Adrenal gland (tissue), 5 donors: ENCODE results near the gene PTPN14.

Experiments
- POLR2A ChIP-seq, 2 donors: fragments of 450-650 bp; IDR thresholded peaks; one replicate each; pipeline ENCODE4 v1.6.1; 2017; ENCODE audit warnings: antibody characterized with exemption in 2 of 2, mild to moderate bottlenecking in 2 of 2, moderate library complexity in 1 of 2
- TF ChIP-seq, protein P1 (sequence below), 6 experiments: fragments of 450-650 bp in 4 of 6; fragments of 200-600 bp in 2 of 6; sonication (generic) in 1 of 6; IDR thresholded peaks; 1 replicate in 5 of 6; 2 replicates in 1 of 6; pipeline versions ENCODE4 v1.5.1 to v1.8.0; 2016 to 2021; ENCODE audit warnings: antibody characterized with exemption in 6 of 6, mild to moderate bottlenecking in 2 of 6, moderate library complexity in 1 of 6
- donor health status: DM: no; HTN: no; CAD: no.

DNA sequence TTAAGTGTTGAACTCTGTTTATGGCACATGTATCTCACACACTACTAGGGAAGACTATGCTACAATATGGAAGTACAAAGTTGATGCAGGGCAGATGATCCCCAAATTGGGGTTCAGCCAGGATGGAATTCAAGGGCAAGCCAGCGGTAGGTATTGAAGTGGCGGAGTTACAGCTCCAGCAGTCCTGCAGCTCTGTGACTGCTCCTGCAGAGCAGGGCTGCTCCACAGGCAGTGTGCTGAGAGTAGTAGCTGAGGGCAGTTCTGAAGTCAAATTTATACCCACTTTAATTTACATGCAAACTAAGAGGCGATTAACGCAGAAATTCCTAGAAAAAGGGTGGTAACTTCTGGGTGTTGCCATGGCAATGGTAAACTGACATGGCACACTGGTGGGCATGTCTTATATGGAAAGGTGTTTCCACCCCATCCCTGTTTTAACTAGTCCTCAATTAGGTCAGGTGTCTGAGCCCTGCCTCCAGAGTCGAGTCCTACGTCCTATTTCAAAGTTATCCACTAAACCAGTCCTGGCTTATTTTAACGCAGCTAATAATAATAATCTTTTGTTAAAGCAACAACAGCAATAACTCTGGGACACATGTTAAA lies 31.0 kb upstream of the PTPN14 start:
- TF ChIP-seq POLR2A (IDR thresholded peaks at IDR 0.05): no peak
- TF ChIP-seq, protein P1, sequence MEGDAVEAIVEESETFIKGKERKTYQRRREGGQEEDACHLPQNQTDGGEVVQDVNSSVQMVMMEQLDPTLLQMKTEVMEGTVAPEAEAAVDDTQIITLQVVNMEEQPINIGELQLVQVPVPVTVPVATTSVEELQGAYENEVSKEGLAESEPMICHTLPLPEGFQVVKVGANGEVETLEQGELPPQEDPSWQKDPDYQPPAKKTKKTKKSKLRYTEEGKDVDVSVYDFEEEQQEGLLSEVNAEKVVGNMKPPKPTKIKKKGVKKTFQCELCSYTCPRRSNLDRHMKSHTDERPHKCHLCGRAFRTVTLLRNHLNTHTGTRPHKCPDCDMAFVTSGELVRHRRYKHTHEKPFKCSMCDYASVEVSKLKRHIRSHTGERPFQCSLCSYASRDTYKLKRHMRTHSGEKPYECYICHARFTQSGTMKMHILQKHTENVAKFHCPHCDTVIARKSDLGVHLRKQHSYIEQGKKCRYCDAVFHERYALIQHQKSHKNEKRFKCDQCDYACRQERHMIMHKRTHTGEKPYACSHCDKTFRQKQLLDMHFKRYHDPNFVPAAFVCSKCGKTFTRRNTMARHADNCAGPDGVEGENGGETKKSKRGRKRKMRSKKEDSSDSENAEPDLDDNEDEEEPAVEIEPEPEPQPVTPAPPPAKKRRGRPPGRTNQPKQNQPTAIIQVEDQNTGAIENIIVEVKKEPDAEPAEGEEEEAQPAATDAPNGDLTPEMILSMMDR (IDR thresholded peaks at IDR 0.05): no peak
